IPS-15b (cell line): ENCODE results near the gene UAP1L1.

Source experiments
- H3K27me3 ChIP-seq: one replicate; pipeline ENCODE4 v1.6.1; 2013; ENCODE audit warnings: low read length; ENCODE audit not compliant: control insufficient read depth, insufficient read depth
- H3K36me3 ChIP-seq: one replicate; pipeline ENCODE4 v1.6.1; 2013; ENCODE audit warnings: low read length; ENCODE audit not compliant: control insufficient read depth, insufficient read depth
- H3K4me1 ChIP-seq: one replicate; pipeline ENCODE4 v1.6.1; 2013; ENCODE audit warnings: mild to moderate bottlenecking, low read length; ENCODE audit not compliant: control insufficient read depth, insufficient read depth
- H3K4me3 ChIP-seq: one replicate; pipeline ENCODE4 v1.5.1; 2013; ENCODE audit warnings: low read depth, low read length
- H3K9ac ChIP-seq: one replicate; pipeline ENCODE4 v1.6.1; 2013; ENCODE audit warnings: low read depth, mild to moderate bottlenecking, low read length
- H3K9me3 ChIP-seq: one replicate; pipeline ENCODE4 v1.6.1; 2013; ENCODE audit warnings: mild to moderate bottlenecking, low read length; ENCODE audit not compliant: control insufficient read depth, insufficient read depth

UAP1L1 gene

DNA sequence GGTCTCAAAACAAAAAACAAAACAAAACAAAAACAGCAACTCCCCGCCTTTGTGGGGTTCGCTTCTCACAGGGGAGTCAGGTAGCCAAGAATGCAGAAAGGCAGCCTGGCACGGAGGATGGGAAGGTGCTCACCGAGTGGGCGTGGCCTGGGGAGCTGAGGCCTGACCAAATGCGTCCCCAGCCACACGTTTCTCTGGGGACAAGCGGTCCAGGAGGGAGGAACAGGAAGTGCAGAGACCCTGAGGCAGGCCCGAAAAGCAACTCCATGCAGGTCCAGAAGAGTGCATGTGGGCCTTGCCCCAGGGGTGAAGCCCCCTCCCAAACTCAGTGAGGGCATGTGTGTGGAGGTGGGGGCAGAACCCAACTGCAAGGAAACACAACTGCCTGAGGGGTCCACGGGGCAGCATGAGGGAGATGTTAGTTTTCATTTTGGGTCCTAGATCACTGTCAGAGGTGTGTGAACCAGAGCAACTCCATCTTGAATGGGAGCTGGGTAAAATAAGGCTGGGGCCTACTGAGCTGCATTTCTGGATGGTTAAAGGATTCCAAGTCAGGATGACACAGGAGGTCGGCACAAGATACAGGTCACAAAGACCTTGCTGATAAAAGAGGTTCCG lies 2.6 kb upstream of the UAP1L1 start:
- H3K4me1 ChIP-seq: peaks cover 6% of the 10 kb centered on the region
- H3K9ac ChIP-seq: peak overlapping the region; percentile 26
- H3K36me3 ChIP-seq: peaks cover 6% of the 10 kb centered on the region
- H3K27me3 ChIP-seq: peaks cover 21% of the 10 kb centered on the region
- H3K9me3 ChIP-seq: no peaks in the 10 kb centered on the region
- H3K4me3 ChIP-seq: no peak overlapping the region

DNA sequence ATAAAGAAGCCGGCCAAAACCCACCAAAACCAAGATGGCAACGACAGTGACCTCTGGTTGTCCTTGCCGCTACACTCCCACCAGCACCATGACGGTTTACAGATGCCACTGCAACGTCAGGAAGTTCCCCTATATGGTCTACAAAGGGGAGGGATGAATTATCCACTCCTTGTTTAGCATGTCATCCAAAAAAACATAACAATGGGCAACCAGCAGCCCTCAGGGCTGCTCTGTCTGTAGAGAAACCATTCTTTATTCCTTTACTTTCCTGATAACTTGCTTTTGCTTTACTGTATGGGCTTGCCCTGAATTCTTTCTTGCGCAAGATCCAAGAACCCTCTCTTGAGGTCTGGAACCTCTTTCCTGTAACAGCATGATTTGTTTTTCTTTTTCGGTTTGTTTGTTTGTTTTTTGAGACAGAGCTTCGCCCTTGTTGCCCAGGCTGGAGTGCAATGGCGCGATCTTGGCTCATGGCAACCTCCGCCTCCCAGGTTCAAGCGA lies 2.0 kb upstream of the UAP1L1 start:
- H3K36me3 ChIP-seq: peaks cover 7% of the 10 kb centered on the region
- H3K9ac ChIP-seq: no peak overlapping the region
- H3K27me3 ChIP-seq: peaks cover 23% of the 10 kb centered on the region
- no peaks in the 10 kb centered on the region for H3K9me3 ChIP-seq
- no peak overlapping the region for H3K4me3 ChIP-seq
- peaks cover 6% of the 10 kb centered on the region for H3K4me1 ChIP-seq

DNA sequence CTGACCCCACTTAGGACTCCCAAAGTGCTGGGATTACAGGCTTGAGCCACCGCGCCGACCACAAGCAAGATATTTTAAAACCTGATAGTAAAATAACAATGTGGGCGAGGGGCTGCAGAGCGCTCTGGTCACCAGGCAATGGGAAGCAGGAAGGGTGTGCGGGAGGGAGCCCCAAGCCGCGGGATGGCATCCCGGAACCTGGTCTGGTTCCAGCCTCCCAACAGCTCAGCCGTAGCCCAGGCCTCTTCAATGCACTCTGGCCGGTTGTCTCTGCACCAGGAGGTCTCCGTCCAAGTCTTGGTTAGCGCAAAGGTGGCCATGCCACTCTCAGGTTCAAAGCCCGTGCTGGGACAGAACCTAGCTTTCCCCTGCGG lies 694 bp upstream of the UAP1L1 start:
- Histone ChIP-seq H3K4me1 (peaks cover 6% of the 10 kb centered on the region), H3K9ac (no peak overlapping the region), H3K36me3 (peaks cover 13% of the 10 kb centered on the region)

DNA sequence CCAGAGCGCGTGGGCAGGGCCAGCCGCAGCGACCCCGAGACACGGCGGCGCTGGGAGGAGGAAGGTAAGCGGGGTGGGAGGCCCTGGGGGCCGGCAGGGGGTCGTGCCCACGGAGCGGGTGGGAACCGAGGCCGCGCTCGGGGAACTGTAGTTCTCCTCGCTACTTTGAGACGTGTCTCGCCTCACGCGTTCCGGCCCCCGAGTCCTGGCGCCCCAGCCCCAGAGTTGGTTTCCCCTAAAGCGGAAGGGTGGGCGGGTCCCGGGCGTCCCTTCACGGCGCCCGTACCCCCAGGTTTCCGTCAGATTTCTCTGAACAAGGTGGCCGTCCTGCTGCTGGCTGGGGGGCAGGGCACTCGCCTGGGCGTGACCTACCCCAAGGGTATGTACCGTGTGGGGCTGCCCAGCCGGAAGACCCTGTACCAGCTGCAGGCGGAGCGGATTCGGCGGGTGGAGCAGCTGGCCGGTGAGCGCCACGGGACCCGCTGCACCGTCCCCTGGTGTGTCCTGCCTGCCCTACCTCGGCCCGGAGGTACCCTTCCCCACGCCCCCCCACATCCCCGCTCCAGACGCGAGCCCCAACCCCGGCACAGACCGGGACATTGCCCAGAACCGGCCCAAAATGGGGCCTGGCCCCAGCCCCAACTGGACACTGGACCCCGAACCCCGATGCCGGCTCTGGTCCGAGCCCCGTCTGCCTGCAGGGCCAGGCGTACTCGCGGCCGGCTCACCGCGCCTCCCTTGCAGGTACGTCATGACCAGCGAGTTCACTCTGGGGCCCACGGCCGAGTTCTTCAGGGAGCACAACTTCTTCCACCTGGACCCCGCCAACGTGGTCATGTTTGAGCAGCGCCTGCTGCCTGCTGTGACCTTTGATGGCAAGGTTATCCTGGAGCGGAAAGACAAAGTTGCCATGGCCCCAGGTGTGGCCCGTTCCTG lies 709 bp downstream of the UAP1L1 start:
- peaks cover 19% of the 10 kb centered on the region for H3K27me3 ChIP-seq
- H3K9ac ChIP-seq: no peak overlapping the region
- H3K9me3 ChIP-seq: no peaks in the 10 kb centered on the region
- H3K36me3 ChIP-seq: peaks cover 26% of the 10 kb centered on the region
- peak overlapping the region; percentile 62 for H3K4me3 ChIP-seq
- peaks cover 6% of the 10 kb centered on the region for H3K4me1 ChIP-seq

More for the DNA sequence above, 694 bp upstream of the UAP1L1 start:
- Histone ChIP-seq H3K9me3 (no peaks in the 10 kb centered on the region), H3K27me3 (peaks cover 19% of the 10 kb centered on the region), H3K4me3 (peak overlapping the region; percentile 52)

DNA sequence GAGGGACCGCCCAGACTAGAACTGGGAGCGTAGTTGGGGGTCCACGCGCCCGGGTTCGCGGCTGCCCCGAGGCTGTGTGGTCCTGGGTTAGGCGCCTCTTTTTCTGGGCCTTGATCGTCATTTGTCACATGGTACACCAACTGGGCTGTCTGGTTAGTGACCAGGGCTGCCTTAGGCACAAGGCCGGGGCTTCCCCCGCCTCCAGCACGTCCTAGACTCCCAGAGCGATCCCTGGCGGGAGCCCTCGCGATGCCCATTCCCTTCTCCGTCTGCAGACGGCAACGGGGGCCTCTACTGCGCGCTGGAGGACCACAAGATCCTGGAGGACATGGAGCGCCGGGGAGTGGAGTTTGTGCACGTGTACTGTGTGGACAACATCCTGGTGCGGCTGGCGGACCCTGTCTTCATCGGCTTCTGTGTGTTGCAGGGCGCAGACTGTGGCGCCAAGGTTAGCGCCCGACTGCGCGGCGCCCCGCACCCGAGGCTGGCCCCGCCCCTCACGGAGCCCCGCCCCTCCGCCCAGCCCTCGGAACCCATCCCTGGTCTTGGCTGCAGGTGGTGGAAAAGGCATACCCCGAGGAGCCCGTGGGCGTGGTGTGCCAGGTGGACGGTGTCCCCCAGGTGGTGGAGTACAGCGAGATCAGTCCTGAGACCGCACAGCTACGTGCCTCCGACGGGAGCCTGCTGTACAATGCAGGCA lies 1.5 kb downstream of the UAP1L1 start:
- Histone ChIP-seq H3K9me3 (no peaks in the 10 kb centered on the region), H3K9ac (no peak overlapping the region), H3K4me3 (peak overlapping the region; percentile 62), H3K36me3 (peaks cover 28% of the 10 kb centered on the region), H3K4me1 (peaks cover 6% of the 10 kb centered on the region), H3K27me3 (peaks cover 19% of the 10 kb centered on the region)

DNA sequence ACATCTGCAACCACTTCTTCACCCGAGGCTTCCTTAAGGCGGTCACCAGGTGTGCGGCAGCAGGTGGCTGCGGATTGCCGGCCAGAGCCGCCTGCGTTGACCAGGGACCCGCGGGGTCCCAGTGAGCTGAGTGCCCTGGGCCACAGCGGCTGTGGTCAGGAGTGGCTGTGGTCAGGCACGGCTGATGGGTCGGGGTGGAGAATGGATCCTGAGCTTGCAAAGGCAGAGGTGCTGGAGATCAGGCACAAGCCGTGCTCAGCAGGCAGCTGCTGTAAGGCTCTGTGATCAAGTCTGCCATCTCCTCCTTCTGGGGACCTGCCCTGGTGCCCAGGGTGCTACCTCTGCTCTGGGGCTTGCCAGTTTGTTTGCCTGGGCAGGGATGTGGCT lies 2.1 kb downstream of the UAP1L1 start:
- H3K27me3 ChIP-seq: peaks cover 19% of the 10 kb centered on the region
- peaks cover 6% of the 10 kb centered on the region for H3K4me1 ChIP-seq
- peaks cover 28% of the 10 kb centered on the region for H3K36me3 ChIP-seq
- H3K9ac ChIP-seq: no peak overlapping the region
- H3K9me3 ChIP-seq: no peaks in the 10 kb centered on the region
- H3K4me3 ChIP-seq: no peak overlapping the region

DNA sequence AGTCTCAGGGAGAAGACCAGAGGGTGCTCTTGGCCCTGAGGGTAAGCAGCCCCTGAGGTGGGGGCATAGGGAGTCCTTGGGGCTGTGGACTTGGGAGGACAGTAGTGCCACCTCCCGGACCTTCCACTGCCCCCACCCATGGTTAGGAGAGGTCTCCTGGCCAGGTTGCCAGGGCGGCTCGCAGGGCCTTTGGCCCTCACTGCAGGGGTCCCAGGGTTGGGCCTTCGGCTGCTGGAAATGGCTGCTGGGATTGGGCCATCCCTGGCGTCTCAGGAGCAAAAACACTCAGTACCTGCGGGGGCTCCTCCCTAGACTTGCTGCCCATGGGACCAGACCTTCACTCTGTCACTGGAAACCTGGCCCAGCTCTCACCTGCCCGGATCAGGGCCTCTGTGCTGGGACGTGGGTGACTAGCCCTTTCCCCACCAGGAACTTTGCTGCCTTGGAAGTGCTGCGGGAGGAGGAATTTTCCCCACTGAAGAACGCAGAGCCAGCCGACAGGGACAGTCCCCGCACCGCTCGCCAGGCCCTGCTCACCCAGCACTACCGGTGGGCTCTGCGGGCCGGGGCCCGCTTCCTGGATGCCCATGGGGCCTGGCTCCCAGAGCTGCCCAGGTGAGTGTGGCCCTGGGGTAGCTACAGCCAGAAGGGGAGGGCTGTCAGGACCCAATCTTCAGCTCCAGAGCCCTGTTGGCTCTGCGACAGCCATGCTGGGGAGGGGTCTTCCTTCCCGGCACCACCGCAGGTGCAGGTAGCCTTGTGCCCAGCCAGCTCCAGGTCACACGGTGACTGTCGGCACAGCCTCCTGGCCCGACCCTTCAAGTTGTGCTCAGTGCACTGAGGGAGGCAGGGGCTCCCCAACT lies 3.2 kb downstream of the UAP1L1 start:
- Histone ChIP-seq H3K36me3 (peaks cover 28% of the 10 kb centered on the region), H3K9me3 (no peaks in the 10 kb centered on the region), H3K27me3 (peaks cover 19% of the 10 kb centered on the region), H3K4me3 (no peak overlapping the region), H3K4me1 (no peaks in the 10 kb centered on the region), H3K9ac (no peak overlapping the region)

DNA sequence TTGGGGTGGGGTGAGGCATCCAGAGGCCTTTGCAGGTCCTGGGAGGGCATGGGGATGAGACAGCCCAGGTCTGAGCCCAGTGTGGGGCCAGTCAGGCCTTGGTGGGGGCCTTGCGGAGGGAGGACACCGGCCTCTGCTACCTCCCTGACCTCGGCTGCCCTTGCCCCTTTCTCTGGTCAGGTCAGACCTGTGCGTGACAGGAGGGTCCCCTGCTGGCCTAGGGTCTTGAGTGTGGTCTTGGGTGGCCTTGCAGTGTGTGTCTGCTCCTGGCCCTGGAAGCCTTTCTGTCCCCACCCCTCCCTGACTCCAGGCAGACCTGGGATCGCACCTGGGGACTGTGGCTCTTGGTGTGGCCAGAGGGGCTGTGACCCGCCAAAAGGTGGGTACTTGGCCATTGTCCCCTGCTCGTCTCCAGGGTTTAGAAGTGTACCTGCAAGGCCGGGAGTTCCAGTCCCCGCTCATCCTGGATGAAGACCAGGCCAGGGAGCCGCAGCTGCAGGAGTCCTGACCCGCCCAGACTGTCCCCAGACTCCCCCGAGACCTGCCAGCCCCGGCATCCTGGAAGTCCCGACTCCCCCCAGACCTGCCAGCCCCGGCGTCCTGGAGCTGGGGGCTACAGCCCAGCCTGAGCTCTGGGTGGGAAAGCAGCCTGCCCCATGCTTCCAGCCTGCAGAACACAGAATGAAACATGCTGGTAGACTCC lies 5.1 kb downstream of the UAP1L1 start:
- Histone ChIP-seq H3K27me3 (peaks cover 23% of the 10 kb centered on the region), H3K9me3 (no peaks in the 10 kb centered on the region), H3K9ac (no peak overlapping the region), H3K4me1 (no peaks in the 10 kb centered on the region), H3K4me3 (no peak overlapping the region), H3K36me3 (peaks cover 28% of the 10 kb centered on the region)

DNA sequence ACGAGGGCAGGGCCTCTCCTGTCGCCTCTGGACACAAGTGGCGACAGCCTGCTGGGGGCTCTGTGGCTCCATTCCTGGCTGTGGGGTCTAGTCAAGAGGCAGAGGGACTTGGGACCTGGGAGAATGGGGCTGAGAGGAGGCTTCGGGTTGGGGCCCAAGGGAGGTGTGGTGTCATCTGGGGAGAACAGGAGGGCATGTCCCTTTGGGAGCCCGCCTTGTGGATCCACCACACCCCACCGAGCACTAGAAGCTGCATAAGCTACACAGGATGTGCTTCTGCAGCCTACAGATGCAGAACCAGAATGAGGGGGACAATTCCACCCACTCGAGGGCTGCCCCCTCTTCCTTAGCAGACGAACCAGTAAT lies 5.6 kb downstream of the UAP1L1 start:
- peaks cover 22% of the 10 kb centered on the region for H3K27me3 ChIP-seq
- no peak overlapping the region for H3K4me3 ChIP-seq
- H3K9me3 ChIP-seq: no peaks in the 10 kb centered on the region
- H3K9ac ChIP-seq: no peak overlapping the region
- H3K4me1 ChIP-seq: peaks cover 2% of the 10 kb centered on the region
- peaks cover 28% of the 10 kb centered on the region for H3K36me3 ChIP-seq

DNA sequence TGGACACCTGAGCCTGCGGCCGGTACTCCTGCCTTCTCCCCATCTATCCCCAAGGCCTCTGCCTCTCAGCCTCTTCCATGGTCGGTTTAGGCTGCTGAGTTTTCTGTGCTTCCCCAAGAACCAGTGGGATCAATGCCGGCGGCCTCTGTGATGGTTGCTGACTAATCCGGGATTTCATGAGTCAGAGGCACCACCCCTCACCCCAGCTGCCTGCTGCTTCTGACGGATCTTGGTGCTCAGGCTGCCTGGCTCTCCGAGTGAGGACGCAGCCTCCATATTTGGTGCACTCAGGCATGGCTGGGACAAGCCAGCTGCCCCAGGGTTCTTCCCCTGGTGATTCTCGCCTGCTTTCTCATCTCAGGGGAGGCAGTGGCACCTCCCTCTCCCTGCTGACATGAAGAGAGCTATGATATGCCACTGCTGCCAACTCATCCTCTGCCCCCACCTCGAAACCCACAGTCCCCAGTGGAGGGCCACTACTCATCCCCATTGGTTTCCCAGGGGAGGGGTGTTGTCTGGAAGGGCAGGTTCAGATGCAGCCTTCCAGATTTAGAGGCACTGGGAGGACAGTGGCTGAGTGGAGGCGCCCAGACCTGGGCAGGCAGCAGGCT lies 6.2 kb downstream of the UAP1L1 start:
- H3K27me3 ChIP-seq: peaks cover 16% of the 10 kb centered on the region
- peaks cover 2% of the 10 kb centered on the region for H3K4me1 ChIP-seq
- no peak overlapping the region for H3K4me3 ChIP-seq
- H3K36me3 ChIP-seq: peaks cover 28% of the 10 kb centered on the region
- no peak overlapping the region for H3K9ac ChIP-seq
- H3K9me3 ChIP-seq: no peaks in the 10 kb centered on the region
